ENCODE measurements around the gene GSE1. TPM values are rescaled to one million over a fixed set of nuclear protein-coding genes. Genes with fewer than 3 reads are reported as not detected.

Gene GSE1
- polyA plus RNA-seq, 1 donor, result 76.5 TPM

- no peak for DNase-seq
Observed at GRCh38 chr16:85724126-85724879, 111.2 kb downstream of the GSE1 start.

- no peak for DNase-seq
Observed at GRCh38 chr16:85724936-85725335, 111.8 kb downstream of the GSE1 start.

Other genes starting within 250 kb of the GSE1 start
- 21.2 TPM for gene GINS2, start 75.6 kb downstream of the GSE1 start, polyA plus RNA-seq (ENCODE audit: insufficient read length)
- 1.9 TPM for gene C16orf74, start 137.8 kb downstream of the GSE1 start, polyA plus RNA-seq (ENCODE audit: insufficient read length)
- 27.9 TPM for gene EMC8, start 186.2 kb downstream of the GSE1 start, polyA plus RNA-seq (ENCODE audit: insufficient read length)
- 303 TPM for gene COX4I1, start 186.4 kb downstream of the GSE1 start, polyA plus RNA-seq (ENCODE audit: insufficient read length)